SK-N-SH (cell line): Measurements from ENCODE around the gene ABHD2. TPM values are rescaled to one million over a fixed set of nuclear protein-coding genes. Genes with fewer than 3 reads are reported as not detected.

Experiments used
- CTCF ChIA-PET: fragments of 300-600, 350-600 bp; formaldehyde crosslinking; extraction: SDS; loops from one replicate; lab custom pipeline; 2021; lab: Yijun Ruan, JAX
- POLR2A ChIA-PET: fragments of 350-600 bp; sonication (Branson Sonifier 250); formaldehyde crosslinking; extraction: SDS; loops from one replicate; lab custom pipeline; 2020; ENCODE audit warnings: antibody characterized with exemption, inconsistent platforms; lab: Yijun Ruan, JAX
- DNase-seq: peaks from one replicate; pipeline ENCODE4 v3.0.0; 2012
- H2AFZ ChIP-seq: fragments of 200-600 bp; sonication (generic); 2 replicates; pipeline ENCODE4 v1.8.1; 2016; ENCODE audit warnings: antibody characterized with exemption, mild to moderate bottlenecking, low read depth
- H3F3A ChIP-seq: fragments of 200-600 bp; sonication (generic); replicated peaks from 2 replicates; pipeline ENCODE3; 2016; ENCODE audit warnings: antibody characterized with exemption, mild to moderate bottlenecking; ENCODE audit not compliant: insufficient read depth
- H3K27ac ChIP-seq, 2 experiments: fragments of 200-500 bp in 1 of 2; fragments of 200-600 bp in 1 of 2; sonication (Bioruptor generic) in 1 of 2; sonication (generic), shearing (Covaris generic) in 1 of 2; 2 replicates each; pipeline versions ENCODE4 v1.5.1 to v1.6.1; 2014 to 2016; ENCODE audit warnings: low read depth in 2 of 2, inconsistent platforms in 1 of 2, low read length in 1 of 2, mild to moderate bottlenecking in 1 of 2, mixed read lengths in 1 of 2
- H3K27me3 ChIP-seq: fragments of 200-600 bp; sonication (generic), shearing (Covaris generic); 2 replicates; pipeline ENCODE4 v1.6.1; 2016; ENCODE audit warnings: mixed run types; ENCODE audit not compliant: insufficient read depth
- H3K36me3 ChIP-seq, 2 experiments: fragments of 200-500 bp in 1 of 2; fragments of 200-600 bp in 1 of 2; sonication (Bioruptor generic) in 1 of 2; sonication (generic) in 1 of 2; replicated peaks in 1 of 2; 2 replicates each; pipeline versions ENCODE3 to v1.5.1; 2014 to 2016; ENCODE audit warnings: low read length in 1 of 2, mild to moderate bottlenecking in 1 of 2; ENCODE audit not compliant: insufficient read depth in 2 of 2, control insufficient read depth in 1 of 2
- H3K4me1 ChIP-seq, 2 experiments: fragments of 200-500 bp in 1 of 2; fragments of 200-600 bp in 1 of 2; sonication (Bioruptor generic) in 1 of 2; sonication (generic), shearing (Covaris generic) in 1 of 2; 2 replicates each; pipeline versions ENCODE4 v1.5.1 to v1.6.1; 2014 to 2016; ENCODE audit warnings: low read depth in 1 of 2, low read length in 1 of 2, mixed run types in 1 of 2; ENCODE audit not compliant: insufficient read depth in 2 of 2, control insufficient read depth in 1 of 2
- H3K4me2 ChIP-seq: fragments of 200-600 bp; sonication (generic), shearing (Covaris generic); 2 replicates; pipeline ENCODE4 v1.6.1; 2017; ENCODE audit warnings: mixed run types
- H3K4me3 ChIP-seq, 2 experiments: fragments of 200-500 bp in 1 of 2; fragments of 200-600 bp in 1 of 2; sonication (Bioruptor generic) in 1 of 2; sonication (generic), shearing (Covaris generic) in 1 of 2; 2 replicates each; pipeline versions ENCODE4 v1.5.1 to v1.8.1; 2014 to 2016; ENCODE audit warnings: low read depth in 2 of 2, inconsistent platforms in 1 of 2, low read length in 1 of 2, mild to moderate bottlenecking in 1 of 2, mixed read lengths in 1 of 2, moderate library complexity in 1 of 2
- H3K79me2 ChIP-seq: fragments of 200-600 bp; sonication (generic); 2 replicates; pipeline ENCODE4 v1.8.1; 2017; ENCODE audit warnings: mild to moderate bottlenecking; ENCODE audit not compliant: insufficient read depth
- H3K9ac ChIP-seq: fragments of 200-600 bp; sonication (generic); 2 replicates; pipeline ENCODE4 v1.6.1; 2017; ENCODE audit warnings: mixed run types
- H3K9me2 ChIP-seq: fragments of 200-600 bp; sonication (generic); 2 replicates; pipeline ENCODE4 v1.6.1; 2017; ENCODE audit warnings: mixed run types
- H3K9me3 ChIP-seq: fragments of 200-600 bp; sonication (generic); 2 replicates; pipeline ENCODE4 v1.6.1; 2017; ENCODE audit warnings: mixed run types, mild to moderate bottlenecking, moderate library complexity
- H4K20me1 ChIP-seq: fragments of 200-600 bp; sonication (generic); 2 replicates; pipeline ENCODE4 v1.6.1; 2017; ENCODE audit warnings: mild to moderate bottlenecking, mixed run types; ENCODE audit not compliant: insufficient read depth
- CHD2 ChIP-seq: fragments of 150-350 bp; IDR thresholded peaks from 2 replicates; pipeline ENCODE4 v1.6.1; 2018; ENCODE audit warnings: low read length; ENCODE audit not compliant: partially characterized antibody
- FOSL2 ChIP-seq: IDR thresholded peaks from 2 replicates; pipeline ENCODE4 v1.4.0; 2012; ENCODE audit warnings: low read depth, mild to moderate bottlenecking, moderate library complexity, borderline replicate concordance
- GABPA ChIP-seq: IDR thresholded peaks from 2 replicates; pipeline ENCODE4 v1.4.0; 2012; ENCODE audit warnings: low read depth, mild to moderate bottlenecking
- MEF2A ChIP-seq: IDR thresholded peaks from 2 replicates; pipeline ENCODE4 v1.4.0; 2012; ENCODE audit warnings: low read depth, borderline replicate concordance
- MXI1 ChIP-seq: IDR thresholded peaks from 2 replicates; pipeline ENCODE4 v1.6.1; 2012; ENCODE audit warnings: mild to moderate bottlenecking, low read depth, low read length, improper control_type of control experiment
- NFIC ChIP-seq: IDR thresholded peaks from 2 replicates; pipeline ENCODE4 v1.4.0; 2012; ENCODE audit warnings: borderline replicate concordance
- NRF1 ChIP-seq: IDR thresholded peaks from 2 replicates; pipeline ENCODE4 v1.6.1; 2012; ENCODE audit warnings: low read depth, mild to moderate bottlenecking, low read length
- RAD21 ChIP-seq: IDR thresholded peaks from 2 replicates; pipeline ENCODE4 v1.6.1; 2012; ENCODE audit warnings: mild to moderate bottlenecking, low read length
- SIN3A ChIP-seq: IDR thresholded peaks from 2 replicates; pipeline ENCODE4 v1.6.1; 2012; ENCODE audit warnings: low read depth, mild to moderate bottlenecking, low read length, moderate library complexity, borderline replicate concordance
- TAF1 ChIP-seq: IDR thresholded peaks from 2 replicates; pipeline ENCODE4 v1.6.1; 2012; ENCODE audit warnings: low read depth, mild to moderate bottlenecking, low read length, moderate library complexity, borderline replicate concordance
- YY1 ChIP-seq: IDR thresholded peaks from 2 replicates; pipeline ENCODE4 v1.4.0; 2012; ENCODE audit warnings: low read depth, mild to moderate bottlenecking
- WGBS: methylation state at CpG from one replicate; pipeline ENCODE4 v1.1.6; 2017; ENCODE audit warnings: low lambda C conversion rate; 5-methylcytosine and 5-hydroxymethylcytosine counted together
- polyA plus RNA-seq, 3 experiments: library from polyadenylated mRNA; depleted of rRNA; stranded (reverse); fragments of >200 nt; gene quantifications; 2 replicates each; pipeline ENCODE4 v1.2.3, GENCODE V29; 2012
- TF ChIP-seq, protein P1 (sequence below): fragments of 150-350 bp; IDR thresholded peaks from 2 replicates; pipeline ENCODE4 v1.6.1; 2016; ENCODE audit warnings: mild to moderate bottlenecking, low read depth, low read length
- TF ChIP-seq, protein P2 (sequence below): IDR thresholded peaks from 2 replicates; pipeline ENCODE4 v1.4.0; 2012; ENCODE audit warnings: low read depth, borderline replicate concordance

The ABHD2 gene
- polyA plus RNA-seq, 1 of the 3 experiments (the other 2 are of a cell fraction), result 19.2 TPM

DNA sequence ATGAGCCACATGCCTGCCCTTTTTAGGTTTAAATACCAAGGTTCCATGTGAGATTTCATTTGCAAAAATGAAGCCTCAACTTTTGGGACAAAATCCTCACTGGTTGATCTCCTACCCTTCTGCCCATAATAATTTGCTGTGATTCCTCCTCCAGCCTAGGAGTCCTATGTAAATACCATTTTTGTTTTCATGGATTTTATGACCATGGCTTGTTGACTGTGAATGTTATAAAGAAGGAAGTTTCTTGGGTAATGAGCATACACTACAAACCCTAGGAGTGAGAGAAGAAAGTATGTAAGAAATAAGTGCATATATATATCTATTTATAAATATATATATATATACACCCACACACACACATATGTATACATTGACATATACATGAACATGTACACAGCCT is 120.0 kb downstream of the ABHD2 start:
- Histone ChIP-seq H3K4me3 (no peak overlapping the region), H3K9ac (no peak overlapping the region), H3K9me3 (no peaks in the 10 kb centered on the region), H3K4me1 (no peaks in the 10 kb centered on the region; a peak in 1 of 4 replicates), H4K20me1 (no peaks in the 10 kb centered on the region), H3K27ac (no peak overlapping the region), H2AFZ (no peak overlapping the region), H3K9me2 (no peaks in the 10 kb centered on the region)
- no peak for DNase-seq
- CTCF ChIA-PET, result interaction anchor here (1.3 to 2.6 kb wide), 5 partner anchors 9 to 92 kb away, joined by 5 to 56 read pairs (median 39); partner anchors contain the start of gene FANCI
- no peak for TF ChIP-seq CHD2
- no peak for TF ChIP-seq NRF1
- no peak for TF ChIP-seq GABPA
- no peak for TF ChIP-seq SIN3A
- TF ChIP-seq YY1, result no peak
- no peak for TF ChIP-seq FOSL2
- TF ChIP-seq MXI1, result no peak
- no peak for TF ChIP-seq TAF1
- no peak for TF ChIP-seq MEF2A
- TF ChIP-seq, protein P1, sequence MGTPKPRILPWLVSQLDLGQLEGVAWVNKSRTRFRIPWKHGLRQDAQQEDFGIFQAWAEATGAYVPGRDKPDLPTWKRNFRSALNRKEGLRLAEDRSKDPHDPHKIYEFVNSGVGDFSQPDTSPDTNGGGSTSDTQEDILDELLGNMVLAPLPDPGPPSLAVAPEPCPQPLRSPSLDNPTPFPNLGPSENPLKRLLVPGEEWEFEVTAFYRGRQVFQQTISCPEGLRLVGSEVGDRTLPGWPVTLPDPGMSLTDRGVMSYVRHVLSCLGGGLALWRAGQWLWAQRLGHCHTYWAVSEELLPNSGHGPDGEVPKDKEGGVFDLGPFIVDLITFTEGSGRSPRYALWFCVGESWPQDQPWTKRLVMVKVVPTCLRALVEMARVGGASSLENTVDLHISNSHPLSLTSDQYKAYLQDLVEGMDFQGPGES, result no peak
- TF ChIP-seq, all 33 proteins: peak for 0
- H3K27me3 ChIP-seq, result no peaks in the 10 kb centered on the region
- no peaks in the 10 kb centered on the region for H3K79me2 ChIP-seq
- POLR2A ChIA-PET, result no interaction called here
- H3F3A ChIP-seq, result no peaks in the 10 kb centered on the region
- H3K4me2 ChIP-seq, result no peak overlapping the region
- H3K36me3 ChIP-seq, result no peaks in the 10 kb centered on the region

DNA sequence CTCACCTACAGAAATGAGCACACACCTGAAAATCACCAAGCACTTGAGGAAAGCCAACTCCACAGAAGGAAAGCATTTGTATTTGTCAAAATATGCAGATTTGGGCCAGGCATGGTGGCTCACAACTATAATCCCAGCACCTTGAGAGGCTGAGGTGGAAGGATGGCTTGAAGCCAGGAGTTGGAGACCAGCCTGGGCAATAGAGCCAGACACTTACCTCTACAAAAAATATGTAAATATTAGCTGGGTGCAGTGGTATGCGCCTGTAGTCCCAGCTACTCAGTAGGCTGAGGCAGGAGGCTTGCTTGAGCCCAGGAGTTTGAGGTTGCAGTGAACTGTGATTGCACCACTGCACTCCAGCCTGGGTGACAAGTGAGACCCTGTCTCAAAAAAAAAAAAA is 120.8 kb downstream of the ABHD2 start:
- POLR2A ChIA-PET, result no interaction called here
- Histone ChIP-seq H3K4me1 (no peaks in the 10 kb centered on the region; a peak in 1 of 4 replicates), H3K9me3 (no peaks in the 10 kb centered on the region), H3K4me2 (no peak overlapping the region), H3K79me2 (no peaks in the 10 kb centered on the region), H3K4me3 (no peak overlapping the region), H3K36me3 (no peaks in the 10 kb centered on the region), H3K27me3 (no peaks in the 10 kb centered on the region), H3K9ac (no peak overlapping the region), H4K20me1 (no peaks in the 10 kb centered on the region), H3K27ac (no peak overlapping the region), H3F3A (no peaks in the 10 kb centered on the region), H3K9me2 (no peaks in the 10 kb centered on the region), H2AFZ (no peak overlapping the region)
- WGBS, result 60% methylated on average over 1 of the region's 1 CpG
- TF ChIP-seq TAF1, result no peak
- TF ChIP-seq, protein P2, sequence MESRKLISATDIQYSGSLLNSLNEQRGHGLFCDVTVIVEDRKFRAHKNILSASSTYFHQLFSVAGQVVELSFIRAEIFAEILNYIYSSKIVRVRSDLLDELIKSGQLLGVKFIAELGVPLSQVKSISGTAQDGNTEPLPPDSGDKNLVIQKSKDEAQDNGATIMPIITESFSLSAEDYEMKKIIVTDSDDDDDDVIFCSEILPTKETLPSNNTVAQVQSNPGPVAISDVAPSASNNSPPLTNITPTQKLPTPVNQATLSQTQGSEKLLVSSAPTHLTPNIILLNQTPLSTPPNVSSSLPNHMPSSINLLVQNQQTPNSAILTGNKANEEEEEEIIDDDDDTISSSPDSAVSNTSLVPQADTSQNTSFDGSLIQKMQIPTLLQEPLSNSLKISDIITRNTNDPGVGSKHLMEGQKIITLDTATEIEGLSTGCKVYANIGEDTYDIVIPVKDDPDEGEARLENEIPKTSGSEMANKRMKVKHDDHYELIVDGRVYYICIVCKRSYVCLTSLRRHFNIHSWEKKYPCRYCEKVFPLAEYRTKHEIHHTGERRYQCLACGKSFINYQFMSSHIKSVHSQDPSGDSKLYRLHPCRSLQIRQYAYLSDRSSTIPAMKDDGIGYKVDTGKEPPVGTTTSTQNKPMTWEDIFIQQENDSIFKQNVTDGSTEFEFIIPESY, result no peak
- no peak for TF ChIP-seq NFIC
- TF ChIP-seq RAD21, result no peak
- TF ChIP-seq, protein P1, result no peak
- no peak for TF ChIP-seq NRF1
- DNase-seq, result no peak
- CTCF ChIA-PET, result interaction anchor here (0.6 to 2.2 kb wide), 2 partner anchors 35 to 38 kb away, joined by 3 to 8 read pairs; partner anchors contain the start of gene FANCI
